Naive thymus-derived CD8-positive, alpha-beta T cell (primary cell): ENCODE measurements around the gene PRG2. TPM values are rescaled to one million over a fixed set of nuclear protein-coding genes. Genes with fewer than 3 reads are reported as not detected.

Experiments used
- ATAC-seq, 2 donors: fragments of 150-1000 bp; cut with Tn5 transposase in 1 of 2; sonication (Bioruptor Pico), chemical (Tn5 transposase) in 1 of 2; 1 replicate in 1 of 2; 2 replicates in 1 of 2; pipeline ENCODE4 v1.10.0; 2021; ENCODE audit warnings: mild to moderate bottlenecking in 2 of 2, moderate library complexity in 2 of 2
- POLR2A ChIA-PET: fragments of 350-600 bp; sonication (Branson Sonifier 250); formaldehyde crosslinking; loops from one replicate; lab custom pipeline; 2021; ENCODE audit warnings: antibody characterized with exemption; lab: Charles Lee
- DNase-seq, 10 donors: peaks; one replicate each; pipeline versions ENCODE4 v3.0.0 to v3.0.0-alpha.2; 2020 to 2022
- H3K27ac Mint-ChIP-seq, 10 donors: one replicate each; pipeline ENCODE4 v1.8.0; 2020 to 2022; ENCODE audit warnings: mild to moderate bottlenecking in 10 of 10, mixed read lengths in 10 of 10, moderate library complexity in 4 of 10, inconsistent platforms in 1 of 10
- H3K27me3 Mint-ChIP-seq, 5 donors: one replicate each; pipeline ENCODE4 v1.8.0; 2021 to 2022; ENCODE audit warnings: mixed read lengths in 5 of 5
- H3K36me3 Mint-ChIP-seq, 3 donors: one replicate each; pipeline ENCODE4 v1.8.0; 2020 to 2022; ENCODE audit warnings: mixed read lengths in 3 of 3, mild to moderate bottlenecking in 2 of 3, inconsistent platforms in 1 of 3
- H3K4me1 Mint-ChIP-seq, 4 donors: one replicate each; pipeline ENCODE4 v1.8.0; 2021 to 2022; ENCODE audit warnings: mixed read lengths in 4 of 4
- H3K4me3 Mint-ChIP-seq, 10 donors: one replicate each; pipeline ENCODE4 v1.8.0; 2020 to 2022; ENCODE audit warnings: mild to moderate bottlenecking in 10 of 10, mixed read lengths in 10 of 10, moderate library complexity in 6 of 10, inconsistent platforms in 1 of 10
- H3K9me3 Mint-ChIP-seq, 9 donors: one replicate each; pipeline ENCODE4 v1.8.0; 2020 to 2022; ENCODE audit warnings: mixed read lengths in 9 of 9, mild to moderate bottlenecking in 3 of 9, inconsistent platforms in 1 of 9, moderate library complexity in 1 of 9
- polyA plus RNA-seq, 3 donors: library from polyadenylated mRNA; unstranded; fragments of 300-500 nt; fragmentation: Illumina TruSeq; gene quantifications; one replicate each; pipeline ENCODE4 v1.2.3, GENCODE V29; 2021
- total RNA-seq, 8 experiments: library from RNA in 2 of 8; stranded (reverse) in 2 of 8; gene quantifications; one replicate each; pipeline ENCODE4 v1.2.3 and lab custom pipeline; 2021 to 2026

Gene PRG2
- total and polyA plus RNA-seq, 5 experiments from 2014 or later, result not detected

- POLR2A ChIA-PET, result interaction anchor here (0.6 to 1.2 kb wide), 2 partner anchors 78 to 92 kb away, joined by 3 to 4 read pairs; partner anchors contain the start of gene SSRP1
- no peaks in the 10 kb centered on the region for H3K9me3 Mint-ChIP-seq
Observed at GRCh38 chr11:57426929-57427726, 36.7 kb upstream of the PRG2 start, which contains the start of gene SLC43A3. SLC43A3 (minus strand) TSS chr11:57427121; CDS start chr11:57426172, 949 bp downstream.

GRCh38 chr11:57426439-57426928 lies 36.0 kb upstream of the PRG2 start:
- Mint-ChIP-seq H3K36me3 (peaks cover 0 to 15% (median 4%) of the 10 kb centered on the region in 3 donors), H3K9me3 (no peaks in the 10 kb centered on the region), H3K4me1 (peaks cover 20 to 55% (median 54%) of the 10 kb centered on the region in 4 donors), H3K27ac (peak overlapping the region; percentile 81 to 96 (median 90)), H3K4me3 (peak overlapping the region; percentile 80 to 92 (median 88)), H3K27me3 (no peaks in the 10 kb centered on the region)
- ATAC-seq, result no peak
- peak in 1 of 10 donors; percentile 1 for DNase-seq
- POLR2A ChIA-PET, result interaction anchor here (0.6 to 1.2 kb wide), 2 partner anchors 77 to 91 kb away, joined by 3 to 4 read pairs; partner anchors contain the start of gene SSRP1

More at GRCh38 chr11:57426929-57427726, 36.7 kb upstream of the PRG2 start, which contains the start of gene SLC43A3:
- Mint-ChIP-seq H3K4me1 (peaks cover 20 to 54% (median 50%) of the 10 kb centered on the region in 4 donors), H3K27me3 (no peaks in the 10 kb centered on the region), H3K4me3 (peak within 1 kb of the TSS; percentile 80 to 92 (median 88)), H3K27ac (peak within 1 kb of the TSS; percentile 86 to 96 (median 92)), H3K36me3 (peaks cover 0 to 12% (median 0%) of the 10 kb centered on the region in 3 donors)
- DNase-seq (peak; percentile 20 to 75 (median 46)), ATAC-seq (peak; percentile 35 to 60)

- H3K36me3 Mint-ChIP-seq, result peaks cover 0 to 17% (median 4%) of the 10 kb centered on the region in 3 donors
- POLR2A ChIA-PET, result interaction anchor here (0.6 to 1.2 kb wide), 2 partner anchors 89 to 91 kb away, joined by 4 to 5 read pairs; partner anchors contain the start of gene SSRP1
- no peak for ATAC-seq
- no peaks in the 10 kb centered on the region for H3K27me3 Mint-ChIP-seq
- peaks cover 20 to 55% (median 54%) of the 10 kb centered on the region in 4 donors for H3K4me1 Mint-ChIP-seq
- no peaks in the 10 kb centered on the region for H3K9me3 Mint-ChIP-seq
- H3K4me3 Mint-ChIP-seq, result peak overlapping the region; percentile 80 to 92 (median 88)
- no peak for DNase-seq
- H3K27ac Mint-ChIP-seq, result peak overlapping the region; percentile 81 to 97 (median 93)
Observed at GRCh38 chr11:57425565-57426438, 35.4 kb upstream of the PRG2 start.

- DNase-seq (peak; percentile 41 to 89 (median 69)), ATAC-seq (peak; percentile 89 to 92)
- Mint-ChIP-seq H3K9me3 (no peaks in the 10 kb centered on the region), H3K4me3 (peak overlapping the region; percentile 61 to 88 (median 84)), H3K27ac (peak overlapping the region; percentile 82 to 97 (median 93)), H3K27me3 (no peaks in the 10 kb centered on the region), H3K36me3 (peaks cover 0 to 19% (median 7%) of the 10 kb centered on the region in 3 donors), H3K4me1 (peaks cover 20 to 55% (median 54%) of the 10 kb centered on the region in 4 donors)
- POLR2A ChIA-PET, result interaction anchor here (0.6 kb wide), 1 partner anchor 88 kb away, joined by 5 read pairs; no protein-coding TSS in a partner anchor
Observed at GRCh38 chr11:57424792-57425564, 34.5 kb upstream of the PRG2 start.

GRCh38 chr11:57424137-57424791 lies 33.8 kb upstream of the PRG2 start:
- Mint-ChIP-seq H3K36me3 (peaks cover 0 to 20% (median 7%) of the 10 kb centered on the region in 3 donors), H3K4me3 (peak overlapping the region; percentile 61 to 88 (median 84)), H3K27ac (peak overlapping the region; percentile 82 to 97 (median 93)), H3K4me1 (peaks cover 20 to 55% (median 54%) of the 10 kb centered on the region in 4 donors), H3K9me3 (no peaks in the 10 kb centered on the region), H3K27me3 (no peaks in the 10 kb centered on the region)
- POLR2A ChIA-PET, result no interaction called here
- DNase-seq, result no peak
- ATAC-seq, result no peak

- no peak for ATAC-seq
- H3K4me1 Mint-ChIP-seq, result peaks cover 20 to 54% (median 52%) of the 10 kb centered on the region in 4 donors
- H3K27ac Mint-ChIP-seq, result peak overlapping the region in 6 of 10 donors; percentile 23 to 97 (median 54)
- DNase-seq, result no peak
- H3K36me3 Mint-ChIP-seq, result peaks cover 0 to 30% (median 8%) of the 10 kb centered on the region in 3 donors
- POLR2A ChIA-PET, result no interaction called here
- peak overlapping the region in 3 of 10 donors; percentile 4 to 41 (median 10) for H3K4me3 Mint-ChIP-seq
- H3K9me3 Mint-ChIP-seq, result no peaks in the 10 kb centered on the region
- no peaks in the 10 kb centered on the region for H3K27me3 Mint-ChIP-seq
Observed at GRCh38 chr11:57422669-57423068, 32.2 kb upstream of the PRG2 start.

GRCh38 chr11:57421805-57422204 lies 31.4 kb upstream of the PRG2 start:
- H3K27ac Mint-ChIP-seq, result peak overlapping the region in 2 of 10 donors; percentile 25 to 97
- no peak overlapping the region for H3K4me3 Mint-ChIP-seq
- no peaks in the 10 kb centered on the region for H3K27me3 Mint-ChIP-seq
- peaks cover 14 to 49% (median 44%) of the 10 kb centered on the region in 4 donors for H3K4me1 Mint-ChIP-seq
- POLR2A ChIA-PET, result no interaction called here
- DNase-seq, result no peak
- no peaks in the 10 kb centered on the region for H3K9me3 Mint-ChIP-seq
- peaks cover 0 to 38% (median 14%) of the 10 kb centered on the region in 3 donors for H3K36me3 Mint-ChIP-seq
- no peak for ATAC-seq

- Mint-ChIP-seq H3K27ac (peak overlapping the region in 1 of 10 donors; percentile 63), H3K4me1 (peaks cover 10 to 43% (median 38%) of the 10 kb centered on the region in 4 donors)
Observed at GRCh38 chr11:57421066-57421465, 30.6 kb upstream of the PRG2 start.

GRCh38 chr11:57419146-57419545 lies 28.7 kb upstream of the PRG2 start:
- no peak for ATAC-seq

More at GRCh38 chr11:57421066-57421465, 30.6 kb upstream of the PRG2 start:
- Mint-ChIP-seq H3K4me3 (no peak overlapping the region), H3K9me3 (no peaks in the 10 kb centered on the region), H3K27me3 (no peaks in the 10 kb centered on the region), H3K36me3 (peaks cover 0 to 45% (median 15%) of the 10 kb centered on the region in 3 donors)
- DNase-seq (no peak), ATAC-seq (no peak)
- POLR2A ChIA-PET, result no interaction called here

GRCh38 chr11:57418131-57418530 lies 27.7 kb upstream of the PRG2 start:
- H3K36me3 Mint-ChIP-seq, result peaks cover 2 to 69% (median 37%) of the 10 kb centered on the region in 3 donors
- peaks cover 6 to 17% (median 13%) of the 10 kb centered on the region in 4 donors for H3K4me1 Mint-ChIP-seq
- H3K27me3 Mint-ChIP-seq, result no peaks in the 10 kb centered on the region
- ATAC-seq (no peak), DNase-seq (no peak)
- POLR2A ChIA-PET, result interaction anchor here (0.6 kb wide), 1 partner anchor 14 kb away, joined by 4 read pairs; no protein-coding TSS in a partner anchor
- no peak overlapping the region for H3K4me3 Mint-ChIP-seq
- H3K9me3 Mint-ChIP-seq, result no peaks in the 10 kb centered on the region
- H3K27ac Mint-ChIP-seq, result no peak overlapping the region

More at GRCh38 chr11:57419146-57419545, 28.7 kb upstream of the PRG2 start:
- Mint-ChIP-seq H3K4me3 (no peak overlapping the region), H3K4me1 (peaks cover 5 to 24% (median 21%) of the 10 kb centered on the region in 4 donors), H3K27me3 (no peaks in the 10 kb centered on the region), H3K27ac (no peak overlapping the region), H3K9me3 (no peaks in the 10 kb centered on the region), H3K36me3 (peaks cover 0 to 63% (median 27%) of the 10 kb centered on the region in 3 donors)
- DNase-seq, result no peak
- POLR2A ChIA-PET, result no interaction called here

- ATAC-seq, result no peak
- Mint-ChIP-seq H3K4me1 (peaks cover 4 to 6% (median 5%) of the 10 kb centered on the region in 4 donors), H3K27me3 (no peaks in the 10 kb centered on the region), H3K27ac (no peak overlapping the region), H3K36me3 (peaks cover 8 to 72% (median 42%) of the 10 kb centered on the region in 3 donors), H3K9me3 (no peaks in the 10 kb centered on the region), H3K4me3 (no peak overlapping the region)
- POLR2A ChIA-PET, result no interaction called here
- DNase-seq, result no peak
Observed at GRCh38 chr11:57417056-57417455, 26.6 kb upstream of the PRG2 start.
